Measurements from ENCODE around the gene PLB1.

Gene PLB1

DNA sequence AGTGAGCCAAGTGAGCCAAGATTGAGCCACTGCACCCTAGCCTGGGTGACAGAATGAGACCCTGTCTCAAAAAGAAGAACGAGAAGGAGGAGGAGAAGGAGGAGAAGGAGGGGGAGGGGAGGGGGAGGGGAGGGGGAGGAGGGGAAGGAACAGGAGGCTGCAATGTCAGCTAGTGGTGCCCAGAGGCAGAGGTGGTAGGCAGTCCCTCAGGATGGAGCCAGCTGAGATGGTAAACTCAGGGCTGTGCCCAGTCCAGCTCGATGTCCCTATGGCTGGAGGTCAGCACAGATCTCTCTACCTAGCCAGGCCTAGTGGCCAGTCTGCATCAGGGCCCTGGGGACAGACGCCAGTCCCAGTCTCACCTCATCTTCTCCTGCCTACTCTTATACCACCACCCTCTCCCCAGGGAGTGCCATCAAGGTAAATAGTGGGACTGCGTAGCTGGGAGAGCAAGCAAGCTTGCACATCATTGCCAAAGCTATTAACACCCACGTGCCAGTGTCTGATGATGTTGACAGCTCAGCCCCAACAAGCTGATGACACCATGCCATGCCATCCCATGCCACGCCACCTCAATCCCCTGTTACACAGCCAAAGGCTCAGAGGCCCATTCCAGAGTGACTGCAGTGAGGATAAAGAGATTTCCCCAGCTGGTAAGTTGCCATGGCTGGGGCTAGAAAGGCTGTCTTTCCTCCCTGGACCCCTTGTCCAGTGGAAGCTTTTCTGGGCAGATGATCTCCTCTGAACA, 7.6 kb upstream of the PLB1 start:
- TF ChIP-seq NFIC (IDR thresholded peaks at IDR 0.05) (no peak), CEBPB (IDR thresholded peaks at IDR 0.05) (no peak), TCF12 (IDR thresholded peaks at IDR 0.05; ENCODE audit: low read depth) (no peak), YY1 (IDR thresholded peaks at IDR 0.05; ENCODE audit: low read depth) (no peak)
- TF ChIP-seq, protein P1, sequence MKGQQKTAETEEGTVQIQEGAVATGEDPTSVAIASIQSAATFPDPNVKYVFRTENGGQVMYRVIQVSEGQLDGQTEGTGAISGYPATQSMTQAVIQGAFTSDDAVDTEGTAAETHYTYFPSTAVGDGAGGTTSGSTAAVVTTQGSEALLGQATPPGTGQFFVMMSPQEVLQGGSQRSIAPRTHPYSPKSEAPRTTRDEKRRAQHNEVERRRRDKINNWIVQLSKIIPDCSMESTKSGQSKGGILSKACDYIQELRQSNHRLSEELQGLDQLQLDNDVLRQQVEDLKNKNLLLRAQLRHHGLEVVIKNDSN (IDR thresholded peaks at IDR 0.05) = no peak

DNA sequence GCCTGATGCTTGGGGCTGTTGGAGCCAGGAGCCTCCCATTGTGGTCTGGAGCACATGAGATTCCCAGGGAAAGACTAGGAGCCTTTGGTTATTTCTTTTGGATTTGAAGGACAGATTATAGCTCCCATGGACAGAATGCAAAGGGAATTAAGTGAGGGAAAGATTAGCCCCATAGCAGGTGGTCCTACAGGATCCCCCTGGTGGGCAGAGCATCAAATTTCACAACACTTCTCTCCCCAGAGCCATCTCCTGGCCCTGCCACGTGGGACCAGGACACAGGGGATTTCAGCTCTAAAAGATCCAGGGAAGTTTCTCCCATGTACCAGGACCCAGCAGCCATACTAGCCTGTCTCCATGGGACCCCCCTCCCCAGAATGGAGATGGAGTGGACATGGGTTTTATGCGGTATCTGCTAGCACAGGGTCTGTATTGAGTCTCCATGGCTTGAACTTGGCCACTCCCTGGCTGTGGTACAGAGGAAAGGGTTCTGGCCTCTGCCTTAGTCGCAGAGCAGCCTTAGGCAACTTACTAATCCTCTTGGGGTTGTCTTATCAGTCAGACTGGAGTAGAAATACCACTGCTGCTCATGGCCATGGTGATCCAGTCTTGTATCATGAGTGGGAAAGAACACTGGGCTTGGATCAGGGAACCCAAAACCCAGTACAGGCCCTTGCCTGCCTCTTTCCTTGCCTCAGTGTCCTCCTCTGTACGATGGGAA, 6.8 kb upstream of the PLB1 start:
- no peak for TF ChIP-seq TAF1 (IDR thresholded peaks at IDR 0.05; ENCODE audit: low read depth)
- no peak for TF ChIP-seq CEBPB (IDR thresholded peaks at IDR 0.05)
- no peak for TF ChIP-seq NFIC (IDR thresholded peaks at IDR 0.05)
- TF ChIP-seq TEAD4 (IDR thresholded peaks at IDR 0.05) = no peak
- TF ChIP-seq CREB1 (IDR thresholded peaks at IDR 0.05; ENCODE audit: low read depth) = no peak
- TF ChIP-seq TCF12 (IDR thresholded peaks at IDR 0.05; ENCODE audit: low read depth) = no peak
- TF ChIP-seq, protein P2, sequence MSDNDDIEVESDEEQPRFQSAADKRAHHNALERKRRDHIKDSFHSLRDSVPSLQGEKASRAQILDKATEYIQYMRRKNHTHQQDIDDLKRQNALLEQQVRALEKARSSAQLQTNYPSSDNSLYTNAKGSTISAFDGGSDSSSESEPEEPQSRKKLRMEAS (IDR thresholded peaks at IDR 0.05) = no peak
- no peak for TF ChIP-seq ZBTB7A (IDR thresholded peaks at IDR 0.05; ENCODE audit: low read depth)
- TF ChIP-seq EGR1 (IDR thresholded peaks at IDR 0.05) = no peak

DNA sequence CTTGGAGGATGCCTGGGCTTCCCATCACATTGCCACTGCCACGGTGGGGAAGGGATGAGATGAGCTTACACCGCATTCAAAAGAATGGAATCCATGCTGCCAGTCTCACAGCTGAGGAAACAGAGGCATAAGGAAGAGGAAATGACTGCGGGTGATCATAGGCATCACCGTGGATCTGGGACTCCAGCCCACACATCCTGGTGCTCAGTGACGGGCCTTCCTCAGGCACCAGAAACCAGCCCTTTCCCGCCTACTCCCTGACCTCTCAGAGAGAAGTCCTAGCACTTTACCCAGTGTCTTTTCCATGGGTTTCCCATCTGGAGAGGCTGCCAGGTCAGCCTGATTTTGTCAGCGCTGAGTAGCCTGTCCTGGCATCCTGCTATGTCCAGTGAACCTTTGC, 5.3 kb upstream of the PLB1 start:
- TF ChIP-seq CREB1 (IDR thresholded peaks at IDR 0.05; ENCODE audit: low read depth) = no peak
- TF ChIP-seq, protein P1 (IDR thresholded peaks at IDR 0.05) = no peak
- no peak for TF ChIP-seq RAD21 (IDR thresholded peaks at IDR 0.05; ENCODE audit: low read depth)
- no peak for TF ChIP-seq CEBPB (IDR thresholded peaks at IDR 0.05)
- no peak for TF ChIP-seq TCF12 (IDR thresholded peaks at IDR 0.05; ENCODE audit: low read depth)
- TF ChIP-seq TEAD4 (IDR thresholded peaks at IDR 0.05) = no peak
- no peak for TF ChIP-seq NFIC (IDR thresholded peaks at IDR 0.05)
- TF ChIP-seq, protein P3, sequence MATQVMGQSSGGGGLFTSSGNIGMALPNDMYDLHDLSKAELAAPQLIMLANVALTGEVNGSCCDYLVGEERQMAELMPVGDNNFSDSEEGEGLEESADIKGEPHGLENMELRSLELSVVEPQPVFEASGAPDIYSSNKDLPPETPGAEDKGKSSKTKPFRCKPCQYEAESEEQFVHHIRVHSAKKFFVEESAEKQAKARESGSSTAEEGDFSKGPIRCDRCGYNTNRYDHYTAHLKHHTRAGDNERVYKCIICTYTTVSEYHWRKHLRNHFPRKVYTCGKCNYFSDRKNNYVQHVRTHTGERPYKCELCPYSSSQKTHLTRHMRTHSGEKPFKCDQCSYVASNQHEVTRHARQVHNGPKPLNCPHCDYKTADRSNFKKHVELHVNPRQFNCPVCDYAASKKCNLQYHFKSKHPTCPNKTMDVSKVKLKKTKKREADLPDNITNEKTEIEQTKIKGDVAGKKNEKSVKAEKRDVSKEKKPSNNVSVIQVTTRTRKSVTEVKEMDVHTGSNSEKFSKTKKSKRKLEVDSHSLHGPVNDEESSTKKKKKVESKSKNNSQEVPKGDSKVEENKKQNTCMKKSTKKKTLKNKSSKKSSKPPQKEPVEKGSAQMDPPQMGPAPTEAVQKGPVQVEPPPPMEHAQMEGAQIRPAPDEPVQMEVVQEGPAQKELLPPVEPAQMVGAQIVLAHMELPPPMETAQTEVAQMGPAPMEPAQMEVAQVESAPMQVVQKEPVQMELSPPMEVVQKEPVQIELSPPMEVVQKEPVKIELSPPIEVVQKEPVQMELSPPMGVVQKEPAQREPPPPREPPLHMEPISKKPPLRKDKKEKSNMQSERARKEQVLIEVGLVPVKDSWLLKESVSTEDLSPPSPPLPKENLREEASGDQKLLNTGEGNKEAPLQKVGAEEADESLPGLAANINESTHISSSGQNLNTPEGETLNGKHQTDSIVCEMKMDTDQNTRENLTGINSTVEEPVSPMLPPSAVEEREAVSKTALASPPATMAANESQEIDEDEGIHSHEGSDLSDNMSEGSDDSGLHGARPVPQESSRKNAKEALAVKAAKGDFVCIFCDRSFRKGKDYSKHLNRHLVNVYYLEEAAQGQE (IDR thresholded peaks at IDR 0.05; ENCODE audit: low read depth) = no peak
- TF ChIP-seq EGR1 (IDR thresholded peaks at IDR 0.05) = no peak
- TF ChIP-seq ZBTB7A (IDR thresholded peaks at IDR 0.05; ENCODE audit: low read depth) = no peak
- no peak for TF ChIP-seq FOXM1 (IDR thresholded peaks at IDR 0.05; ENCODE audit: borderline replicate concordance, low read depth)
- TF ChIP-seq, protein P2 (IDR thresholded peaks at IDR 0.05) = no peak
- TF ChIP-seq EP300 (IDR thresholded peaks at IDR 0.05; ENCODE audit: borderline replicate concordance) = no peak
- TF ChIP-seq TAF1 (IDR thresholded peaks at IDR 0.05; ENCODE audit: low read depth) = no peak
- TF ChIP-seq YY1 (IDR thresholded peaks at IDR 0.05; ENCODE audit: low read depth) = no peak

DNA sequence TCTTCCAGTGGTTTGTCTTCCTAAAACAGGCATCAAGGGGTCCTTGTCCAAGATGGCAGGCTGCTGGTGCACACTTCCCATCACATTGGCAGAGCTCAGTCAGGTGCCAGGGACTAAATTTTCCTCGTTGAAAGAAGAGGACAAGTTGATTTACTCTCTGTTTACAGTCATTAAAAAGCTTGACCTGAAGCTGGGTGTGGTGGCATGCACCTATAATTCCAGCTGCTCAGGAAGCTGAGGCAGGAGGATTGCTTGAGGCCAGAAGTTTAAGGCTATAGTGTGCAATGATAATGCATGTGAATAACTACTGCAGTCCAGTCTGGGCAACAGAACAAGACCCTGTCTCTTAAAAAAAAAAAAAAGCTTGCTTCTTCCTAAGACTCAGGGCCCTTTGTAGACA, 3.6 kb upstream of the PLB1 start:
- TF ChIP-seq, protein P3 (IDR thresholded peaks at IDR 0.05; ENCODE audit: low read depth) = no peak
- TF ChIP-seq CREB1 (IDR thresholded peaks at IDR 0.05; ENCODE audit: low read depth) (no peak), EGR1 (IDR thresholded peaks at IDR 0.05) (no peak), CEBPB (IDR thresholded peaks at IDR 0.05) (no peak), TCF12 (IDR thresholded peaks at IDR 0.05; ENCODE audit: low read depth) (no peak), TEAD4 (IDR thresholded peaks at IDR 0.05) (no peak), RAD21 (IDR thresholded peaks at IDR 0.05; ENCODE audit: low read depth) (no peak), YY1 (IDR thresholded peaks at IDR 0.05; ENCODE audit: low read depth) (no peak), FOXM1 (IDR thresholded peaks at IDR 0.05; ENCODE audit: borderline replicate concordance, low read depth) (no peak), ZBTB7A (IDR thresholded peaks at IDR 0.05; ENCODE audit: low read depth) (no peak), EP300 (IDR thresholded peaks at IDR 0.05; ENCODE audit: borderline replicate concordance) (no peak)
- TF ChIP-seq, protein P1 (IDR thresholded peaks at IDR 0.05) = no peak
- TF ChIP-seq, protein P2 (IDR thresholded peaks at IDR 0.05) = no peak

DNA sequence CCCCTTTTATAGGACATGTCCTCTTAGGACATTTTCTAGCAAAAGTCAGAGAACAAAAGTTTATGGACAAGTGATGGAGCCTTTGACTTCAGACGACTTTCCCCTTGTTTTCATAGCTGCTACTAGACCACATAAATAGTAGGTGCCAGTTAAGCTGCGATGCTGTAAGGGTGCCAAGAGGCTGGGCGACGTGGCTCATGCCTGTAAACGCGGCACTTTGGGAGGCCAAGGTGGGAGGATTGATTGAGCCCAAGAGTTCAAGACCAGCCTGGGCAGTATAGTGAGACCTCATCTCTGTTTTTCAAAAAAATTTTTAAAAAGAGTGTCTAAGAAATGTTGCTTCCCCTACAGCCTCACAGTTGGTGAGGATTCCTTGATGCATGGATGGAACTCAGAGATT, 2.2 kb upstream of the PLB1 start:
- TF ChIP-seq, protein P3 (IDR thresholded peaks at IDR 0.05; ENCODE audit: low read depth) = no peak
- no peak for TF ChIP-seq EGR1 (IDR thresholded peaks at IDR 0.05)
- TF ChIP-seq CREB1 (IDR thresholded peaks at IDR 0.05; ENCODE audit: low read depth) = no peak
- TF ChIP-seq TEAD4 (IDR thresholded peaks at IDR 0.05) = no peak
- no peak for TF ChIP-seq FOXM1 (IDR thresholded peaks at IDR 0.05; ENCODE audit: borderline replicate concordance, low read depth)
- TF ChIP-seq, protein P2 (IDR thresholded peaks at IDR 0.05) = no peak
- no peak for TF ChIP-seq TAF1 (IDR thresholded peaks at IDR 0.05; ENCODE audit: low read depth)
- no peak for TF ChIP-seq YY1 (IDR thresholded peaks at IDR 0.05; ENCODE audit: low read depth)
- TF ChIP-seq ZBTB7A (IDR thresholded peaks at IDR 0.05; ENCODE audit: low read depth) = no peak
- no peak for TF ChIP-seq RAD21 (IDR thresholded peaks at IDR 0.05; ENCODE audit: low read depth)
- TF ChIP-seq, protein P1 (IDR thresholded peaks at IDR 0.05) = no peak
